ENCODE results near the gene PRR9.

- TF ChIP-seq ZNF24 (tag by site-specific recombination; IDR thresholded peaks at IDR 0.05) (no peak), ZNF169 (tag by site-specific recombination; IDR thresholded peaks at IDR 0.05) (no peak), CTCF (tag by site-specific recombination; IDR thresholded peaks at IDR 0.05) (no peak), ZNF843 (tag by site-specific recombination; IDR thresholded peaks at IDR 0.05) (no peak), ZNF837 (tag by site-specific recombination; IDR thresholded peaks at IDR 0.05) (no peak)
Observed at GRCh38 chr1:153202006-153202405, 15.4 kb upstream of the PRR9 start.

Data from HEK293 (cell line).